SIG-M5 treated with dmso at 0.1 percent for 504 hours (cell line): Measurements from ENCODE around the gene TPX2.
"Not testable (repeated sequence)": the region's sequence is repeated elsewhere in the genome, so short reads cannot be mapped to it uniquely, and the experiment has no call there.

Source experiments
- DNase-seq: peaks from one replicate; lab custom pipeline; 2025; ENCODE audit not compliant: unreplicated experiment; lab: John Stamatoyannopoulos, UW

Gene TPX2

GRCh38 chr20:31813611-31814010 lies 74.5 kb downstream of the TPX2 start:
- no peak for DNase-seq

- DNase-seq: not testable (repeated sequence)
Measured at GRCh38 chr20:31814142-31814541, 75.1 kb downstream of the TPX2 start.

GRCh38 chr20:31815408-31816188 lies 76.5 kb downstream of the TPX2 start:
- DNase-seq: no peak

GRCh38 chr20:31816221-31816620 lies 77.1 kb downstream of the TPX2 start:
- no peak for DNase-seq

GRCh38 chr20:31817461-31817860 lies 78.4 kb downstream of the TPX2 start:
- no peak for DNase-seq

- DNase-seq: no peak
Measured at GRCh38 chr20:31818376-31818908, 79.4 kb downstream of the TPX2 start.

- no peak for DNase-seq
Measured at GRCh38 chr20:31819083-31819784, 80.1 kb downstream of the TPX2 start, which contains the start of gene MYLK2. Gene MYLK2 (plus strand): TSS chr20:31819356. CDS start chr20:31819581, 225 bp downstream.

GRCh38 chr20:31820228-31820627 lies 81.1 kb downstream of the TPX2 start:
- no peak for DNase-seq

GRCh38 chr20:31821427-31821826 lies 82.3 kb downstream of the TPX2 start:
- no peak for DNase-seq

GRCh38 chr20:31822421-31823330 lies 83.6 kb downstream of the TPX2 start:
- DNase-seq: peak; percentile 53

GRCh38 chr20:31823360-31824124 lies 84.5 kb downstream of the TPX2 start:
- no peak for DNase-seq

GRCh38 chr20:31824125-31824485 lies 85.0 kb downstream of the TPX2 start:
- no peak for DNase-seq

- no peak for DNase-seq
Measured at GRCh38 chr20:31824554-31825313, 85.6 kb downstream of the TPX2 start.

GRCh38 chr20:31826074-31826473 lies 87.0 kb downstream of the TPX2 start:
- no peak for DNase-seq

- no peak for DNase-seq
Measured at GRCh38 chr20:31827059-31827458, 88.0 kb downstream of the TPX2 start.

- not testable (repeated sequence) for DNase-seq
Measured at GRCh38 chr20:31828016-31828415, 88.9 kb downstream of the TPX2 start.

GRCh38 chr20:31829731-31830130 lies 90.6 kb downstream of the TPX2 start:
- no peak for DNase-seq

GRCh38 chr20:31830406-31830981 lies 91.4 kb downstream of the TPX2 start:
- no peak for DNase-seq

GRCh38 chr20:31831211-31831610 lies 92.1 kb downstream of the TPX2 start:
- no peak for DNase-seq
